Suprapubic skin (tissue), 4 donors: ENCODE data around the gene CCSER1. TPM values are rescaled to one million over a fixed set of nuclear protein-coding genes. Genes with fewer than 3 reads are reported as not detected.
"Not testable (repeated sequence)": the region's sequence is repeated elsewhere in the genome, so short reads cannot be mapped to it uniquely, and the experiment has no call there.

Experiments used
- DNase-seq, 2 donors: peaks; one replicate each; pipeline ENCODE4 v3.0.0-alpha.2; 2019; ENCODE audit warnings: low spot score in 2 of 2
- H3K27ac ChIP-seq: fragments of 200-600 bp; sonication (generic); one replicate; pipeline ENCODE4 v1.5.1; 2019
- H3K27me3 ChIP-seq: fragments of 200-600 bp; sonication (generic); one replicate; pipeline ENCODE4 v1.5.1; 2019
- H3K36me3 ChIP-seq: fragments of 200-600 bp; sonication (generic); one replicate; pipeline ENCODE4 v1.5.1; 2019
- H3K4me1 ChIP-seq: fragments of 200-600 bp; sonication (generic); one replicate; pipeline ENCODE4 v1.5.1; 2019
- H3K4me3 ChIP-seq: fragments of 200-600 bp; sonication (generic); one replicate; pipeline ENCODE4 v1.5.1; 2019; ENCODE audit warnings: mild to moderate bottlenecking
- H3K9me3 ChIP-seq: fragments of 200-600 bp; sonication (generic); one replicate; pipeline ENCODE4 v1.5.1; 2019
- CTCF ChIP-seq, 2 donors: fragments of 200-600 bp in 1 of 2; fragments of 450-650 bp in 1 of 2; sonication (generic) in 1 of 2; IDR thresholded peaks; one replicate each; pipeline ENCODE4 v1.5.1; 2016 to 2019; ENCODE audit warnings: antibody characterized with exemption in 2 of 2, mild to moderate bottlenecking in 1 of 2, moderate library complexity in 1 of 2
- EP300 ChIP-seq: sonication (generic); formaldehyde crosslinking; IDR thresholded peaks from one replicate; pipeline ENCODE4 v1.6.1; 2017; ENCODE audit warnings: antibody characterized with exemption
- POLR2A ChIP-seq, 2 donors: fragments of 450-650 bp; IDR thresholded peaks; one replicate each; pipeline ENCODE4 v1.6.1; 2017; ENCODE audit warnings: antibody characterized with exemption in 2 of 2, mild to moderate bottlenecking in 2 of 2, moderate library complexity in 2 of 2
- POLR2AphosphoS5 ChIP-seq, 3 donors: sonication (generic); formaldehyde crosslinking; IDR thresholded peaks; one replicate each; pipeline ENCODE4 v1.6.1; 2017; ENCODE audit warnings: antibody characterized with exemption in 3 of 3
- WGBS: methylation state at CpG from one replicate; pipeline ENCODE4 v1.1.5; 2018; 5-methylcytosine and 5-hydroxymethylcytosine counted together
- total RNA-seq, 4 donors: library from RNA; depleted of rRNA; stranded (reverse); fragments of >200 nt; gene quantifications; one replicate each; pipeline ENCODE4 v1.1.0, GENCODE V29; 2016

CCSER1 gene
- total RNA-seq, 4 donors from 2014 or later, result 6.7 to 39.5 (median 11.8) TPM

- no peaks in the 10 kb centered on the region for H3K36me3 ChIP-seq
- no peak overlapping the region for H3K27ac ChIP-seq
- H3K27me3 ChIP-seq, result no peaks in the 10 kb centered on the region
- H3K9me3 ChIP-seq, result no peaks in the 10 kb centered on the region
- no peak for DNase-seq
- no peak for TF ChIP-seq POLR2AphosphoS5 (IDR thresholded peaks at IDR 0.05)
- TF ChIP-seq CTCF (IDR thresholded peaks at IDR 0.05), result no peak
- TF ChIP-seq EP300, result no peak
- no peak for TF ChIP-seq POLR2A (IDR thresholded peaks at IDR 0.05)
- H3K4me3 ChIP-seq, result no peak overlapping the region
- H3K4me1 ChIP-seq, result no peaks in the 10 kb centered on the region
- 100% methylated on average over 1 of the region's 1 CpG for WGBS
These were observed 1493.8 kb downstream of the CCSER1 start for GRCh38 chr4:91620952-91621351.

GRCh38 chr4:91621446-91621845 lies 1494.3 kb downstream of the CCSER1 start:
- H3K27ac ChIP-seq, result no peak overlapping the region
- no peaks in the 10 kb centered on the region for H3K36me3 ChIP-seq
- 74% methylated on average over 1 of the region's 1 CpG for WGBS
- DNase-seq, result no peak
- H3K4me1 ChIP-seq, result no peaks in the 10 kb centered on the region
- no peak overlapping the region for H3K4me3 ChIP-seq
- no peak for TF ChIP-seq CTCF (IDR thresholded peaks at IDR 0.05)
- TF ChIP-seq POLR2AphosphoS5 (IDR thresholded peaks at IDR 0.05), result no peak
- TF ChIP-seq POLR2A (IDR thresholded peaks at IDR 0.05), result no peak
- TF ChIP-seq EP300, result no peak
- no peaks in the 10 kb centered on the region for H3K27me3 ChIP-seq
- no peaks in the 10 kb centered on the region for H3K9me3 ChIP-seq

GRCh38 chr4:91622925-91623602 lies 1495.9 kb downstream of the CCSER1 start:
- 66% methylated on average over 3 of the region's 3 CpGs for whole genome bisulfite sequencing
- H3K27ac ChIP-seq, result no peak overlapping the region

GRCh38 chr4:91623603-91623967 lies 1496.4 kb downstream of the CCSER1 start:
- H3K27me3 ChIP-seq, H3K4me1 ChIP-seq, H3K27ac ChIP-seq, H3K36me3 ChIP-seq, DNase-seq, H3K9me3 ChIP-seq, H3K4me3 ChIP-seq: not testable (repeated sequence)
- WGBS, result 84% methylated on average over 4 of the region's 4 CpGs

More at GRCh38 chr4:91622925-91623602, 1495.9 kb downstream of the CCSER1 start:
- Histone ChIP-seq H3K36me3 (no peaks in the 10 kb centered on the region), H3K4me1 (no peaks in the 10 kb centered on the region), H3K4me3 (no peak overlapping the region), H3K9me3 (no peaks in the 10 kb centered on the region), H3K27me3 (no peaks in the 10 kb centered on the region)
- no peak for DNase-seq
- no peak for TF ChIP-seq CTCF (IDR thresholded peaks at IDR 0.05)
- no peak for TF ChIP-seq EP300
- no peak for TF ChIP-seq POLR2AphosphoS5 (IDR thresholded peaks at IDR 0.05)
- no peak for TF ChIP-seq POLR2A (IDR thresholded peaks at IDR 0.05)

- WGBS, result 41% methylated on average over 1 of the region's 1 CpG
- Histone ChIP-seq H3K27ac (no peak overlapping the region), H3K36me3 (no peaks in the 10 kb centered on the region), H3K4me1 (no peaks in the 10 kb centered on the region), H3K9me3 (no peaks in the 10 kb centered on the region), H3K4me3 (no peak overlapping the region), H3K27me3 (no peaks in the 10 kb centered on the region)
- DNase-seq, result no peak
- TF ChIP-seq EP300, result no peak
- no peak for TF ChIP-seq POLR2AphosphoS5 (IDR thresholded peaks at IDR 0.05)
- no peak for TF ChIP-seq CTCF (IDR thresholded peaks at IDR 0.05)
- TF ChIP-seq POLR2A (IDR thresholded peaks at IDR 0.05), result no peak
These were observed 1502.9 kb downstream of the CCSER1 start for GRCh38 chr4:91630054-91630453.

- Histone ChIP-seq H3K27ac (no peak overlapping the region), H3K4me1 (no peaks in the 10 kb centered on the region), H3K36me3 (no peaks in the 10 kb centered on the region), H3K4me3 (no peak overlapping the region), H3K9me3 (no peaks in the 10 kb centered on the region), H3K27me3 (no peaks in the 10 kb centered on the region)
- TF ChIP-seq POLR2AphosphoS5 (IDR thresholded peaks at IDR 0.05), result no peak
- no peak for TF ChIP-seq POLR2A (IDR thresholded peaks at IDR 0.05)
- TF ChIP-seq CTCF (IDR thresholded peaks at IDR 0.05), result no peak
- DNase-seq, result no peak
These were observed 1503.6 kb downstream of the CCSER1 start for GRCh38 chr4:91630764-91631163.
